ENCODE results near the gene MED7.

MED7 gene

DNA sequence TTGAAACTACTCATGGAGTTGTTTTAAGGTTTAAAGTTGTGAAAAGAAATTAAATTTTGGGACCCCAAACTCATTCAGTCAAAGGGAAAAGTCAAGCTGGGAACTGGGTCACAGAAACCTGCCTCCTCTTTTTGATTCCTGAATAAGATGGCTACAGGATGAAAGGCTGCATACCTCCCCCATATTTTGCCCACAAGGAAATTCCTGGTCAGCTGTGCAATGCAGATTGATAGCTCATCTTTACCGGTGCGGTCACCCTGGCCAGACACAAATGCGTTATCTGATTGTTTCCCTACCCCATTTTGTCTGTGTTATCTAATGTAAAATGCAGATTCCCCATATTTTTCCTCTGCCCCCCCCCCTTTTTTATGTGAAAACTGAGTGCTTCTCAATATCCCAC is 35.2 kb downstream of the MED7 start:
- in situ Hi-C loops (cut with MboI; ENCODE audit: low sequenced_read_pairs) = no loop called here

DNA sequence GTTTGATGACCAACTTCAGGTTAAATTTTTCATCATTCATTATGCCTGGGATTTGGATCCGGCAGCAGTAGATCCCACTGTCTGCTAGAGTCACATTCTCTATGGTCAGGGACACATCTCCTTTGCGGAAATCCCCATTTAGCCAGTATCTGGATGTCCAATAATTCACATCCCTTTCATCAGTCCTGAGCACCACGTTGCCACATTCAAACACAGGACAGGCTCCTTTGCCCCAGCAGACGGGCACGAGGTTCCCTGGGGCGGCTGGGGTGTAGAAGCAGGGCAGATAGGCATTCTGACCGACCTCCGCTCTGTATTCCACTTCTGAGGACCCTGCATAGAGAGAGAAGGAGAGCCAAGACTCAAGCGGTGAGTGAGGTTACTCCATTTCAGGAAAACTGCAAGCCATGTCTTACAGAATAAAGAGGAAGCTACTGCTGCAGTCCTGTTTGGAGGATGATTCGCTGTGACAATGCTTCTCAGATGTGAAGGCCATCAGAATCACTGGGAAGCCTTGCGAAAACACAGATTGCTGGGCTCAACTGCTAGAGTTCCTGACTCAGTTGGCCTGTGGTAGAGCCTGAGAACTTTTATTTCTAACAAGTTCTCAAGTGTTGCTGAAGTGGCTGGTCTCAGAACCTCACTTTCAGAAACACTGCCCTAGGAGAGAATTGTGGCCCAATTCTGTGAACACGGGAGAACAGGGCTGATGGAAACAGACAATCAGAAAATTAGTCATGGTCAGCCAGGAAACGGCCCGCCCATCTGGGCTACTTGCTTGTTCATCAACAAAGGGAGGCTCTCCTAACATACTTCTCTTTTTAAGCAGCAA is 35.8 kb downstream of the MED7 start:
- in situ Hi-C loops (cut with MboI; ENCODE audit: low sequenced_read_pairs) = no loop called here

DNA sequence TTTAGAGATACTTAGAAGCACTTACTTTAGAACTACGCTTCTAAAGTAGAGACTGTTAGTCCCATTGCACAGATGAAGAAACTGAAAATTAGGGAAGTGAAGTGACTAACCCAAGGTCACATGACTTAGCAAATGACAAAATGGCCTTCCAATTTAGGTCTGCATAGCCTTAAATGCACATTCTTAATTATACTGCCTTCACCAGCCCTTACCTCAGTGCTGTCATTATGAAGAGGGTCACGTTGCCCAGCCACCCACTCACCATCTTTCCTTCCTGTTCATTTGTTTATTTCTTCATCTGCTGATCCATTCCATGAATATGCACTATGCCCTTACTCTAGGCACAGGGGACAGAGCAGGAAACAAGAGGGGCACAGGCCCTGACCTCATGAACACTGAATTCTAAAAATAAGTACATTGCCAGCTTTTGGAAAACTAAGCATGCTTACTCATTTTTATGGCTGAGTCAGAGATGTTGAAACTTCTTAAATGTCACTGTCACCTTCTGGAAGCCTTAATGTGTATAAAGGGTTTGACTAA is 42.5 kb downstream of the MED7 start:
- in situ Hi-C loops (cut with MboI; ENCODE audit: low sequenced_read_pairs) = no loop called here

DNA sequence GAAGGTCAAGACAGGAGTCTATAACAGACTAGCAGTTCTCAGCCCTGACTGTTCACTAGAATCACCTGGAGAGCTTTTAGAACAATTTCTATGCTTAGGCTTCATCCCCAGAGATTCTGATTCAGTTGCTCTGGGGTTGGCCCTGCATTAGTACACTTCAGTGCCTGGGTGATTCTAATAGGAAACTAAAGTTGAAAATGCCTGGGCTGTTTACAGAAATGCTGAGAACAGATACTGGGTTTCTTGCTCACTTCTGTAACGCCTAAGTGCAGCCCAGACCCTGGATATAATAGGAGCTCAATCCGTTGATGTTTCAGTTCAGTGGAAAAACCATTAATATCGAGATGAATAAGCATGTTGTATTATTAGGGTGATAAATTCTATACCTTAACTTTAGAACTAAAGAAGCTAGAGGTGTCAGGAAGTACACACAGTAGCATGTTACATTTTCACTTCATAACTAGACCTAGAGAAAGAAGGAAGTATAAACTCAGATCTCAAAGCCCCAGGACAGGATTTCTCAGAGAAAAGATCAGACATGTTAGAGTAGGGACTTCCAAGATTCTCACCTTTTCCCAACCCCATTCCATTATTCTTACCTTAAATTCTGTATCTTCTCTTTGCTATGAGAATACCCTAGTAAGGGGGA is 54.2 kb downstream of the MED7 start:
- in situ Hi-C loops (cut with MboI; ENCODE audit: low sequenced_read_pairs) = no loop called here

All from hTERT RPE-1 (cell line).